NB4 (cell line): Measurements from ENCODE around the gene RASA2.

Experiments used
- CTCF ChIP-seq: IDR thresholded peaks from one replicate; pipeline ENCODE4 v1.5.1; 2012; ENCODE audit warnings: low read depth, low read length
- POLR2A ChIP-seq: IDR thresholded peaks from 2 replicates; pipeline ENCODE4 v1.6.1; 2011; ENCODE audit warnings: mild to moderate bottlenecking; ENCODE audit not compliant: insufficient read length; ENCODE audit errors: extremely low read depth
- TF ChIP-seq, protein P1 (sequence below): IDR thresholded peaks from 2 replicates; pipeline ENCODE4 v1.6.1; 2011; ENCODE audit warnings: low read depth, low read length

DNA sequence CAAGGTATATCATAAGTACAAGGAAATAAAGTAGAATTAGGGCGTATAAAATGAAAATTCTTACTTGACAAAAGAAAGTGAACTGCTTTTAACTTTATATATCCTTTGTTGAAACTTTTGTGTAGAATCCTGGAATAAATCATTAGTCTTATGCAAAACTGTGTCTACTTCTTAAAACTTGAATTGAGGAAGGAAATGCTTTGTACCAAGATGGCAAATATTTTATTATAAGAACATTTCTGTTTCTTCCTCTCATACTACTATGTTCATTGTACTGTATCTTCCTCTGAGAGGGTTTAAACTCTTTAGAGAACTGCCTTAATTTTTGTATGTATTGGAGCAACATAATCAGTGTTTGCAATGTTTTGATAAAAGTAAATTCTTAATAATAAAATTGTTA, 42.0 kb downstream of the RASA2 start:
- TF ChIP-seq CTCF (no peak), POLR2A (no peak)
- TF ChIP-seq, protein P1, sequence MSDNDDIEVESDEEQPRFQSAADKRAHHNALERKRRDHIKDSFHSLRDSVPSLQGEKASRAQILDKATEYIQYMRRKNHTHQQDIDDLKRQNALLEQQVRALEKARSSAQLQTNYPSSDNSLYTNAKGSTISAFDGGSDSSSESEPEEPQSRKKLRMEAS: no peak
